Ovary (tissue), 9 donors: ENCODE results near the gene CHCHD1. TPM values are rescaled to one million over a fixed set of nuclear protein-coding genes. Genes with fewer than 3 reads are reported as not detected.
A peak's percentile ranks its signal among the peaks of the same experiment; 100 is the strongest.

Experiments used
- DNase-seq, 5 donors: peaks; one replicate each; pipeline ENCODE4 v3.0.0-alpha.2; 2019 to 2020
- H3K27ac ChIP-seq, 2 donors: fragments of 200-600 bp; one replicate each; pipeline versions ENCODE4 v1.5.1 to v1.8.0; 2019 to 2022
- H3K27me3 ChIP-seq: fragments of 200-600 bp; one replicate; pipeline ENCODE4 v1.8.0; 2022
- H3K36me3 ChIP-seq: fragments of 200-600 bp; sonication (generic); one replicate; pipeline ENCODE4 v1.5.1; 2019
- H3K4me1 ChIP-seq: one replicate; pipeline ENCODE4 v1.8.1; 2013; ENCODE audit warnings: mild to moderate bottlenecking, moderate library complexity; ENCODE audit not compliant: insufficient read depth
- H3K4me3 ChIP-seq: fragments of 200-600 bp; sonication (generic); one replicate; pipeline ENCODE4 v1.5.1; 2017
- H3K9me3 ChIP-seq, 2 donors: fragments of 200-600 bp in 1 of 2; sonication (generic) in 1 of 2; one replicate each; pipeline versions ENCODE4 v1.5.1 to v1.8.1; 2013 to 2019; ENCODE audit warnings: mild to moderate bottlenecking in 1 of 2, moderate library complexity in 1 of 2
- CTCF ChIP-seq, 3 donors: fragments of 450-650 bp in 2 of 3; fragments of 200-600 bp in 1 of 3; IDR thresholded peaks; one replicate each; pipeline versions ENCODE4 v1.5.1 to v1.8.0; 2016 to 2022; ENCODE audit warnings: antibody characterized with exemption in 3 of 3, mild to moderate bottlenecking in 1 of 3
- EP300 ChIP-seq: sonication (generic); formaldehyde crosslinking; IDR thresholded peaks from one replicate; pipeline ENCODE4 v1.6.1; 2017; ENCODE audit warnings: antibody characterized with exemption
- POLR2A ChIP-seq: fragments of 450-650 bp; IDR thresholded peaks from one replicate; pipeline ENCODE4 v1.6.1; 2017; ENCODE audit warnings: antibody characterized with exemption, mild to moderate bottlenecking, moderate library complexity
- WGBS, 3 donors: extraction: QIAGEN DNeasy Blood & Tissue Kit in 1 of 3; methylation state at CpG; one replicate each; pipeline versions ENCODE4 v1.1.5 to v1.1.7; 2013 to 2017; 5-methylcytosine and 5-hydroxymethylcytosine counted together
- intact Hi-C, 4 donors: fragments of 100-400 bp; cut with DNase I; formaldehyde crosslinking; loops; one replicate each; pipeline versions ENCODE4 v1.11.0 to v1.15.1; 2022 to 2023
- polyA plus RNA-seq, 2 donors: library from polyadenylated mRNA; stranded (reverse); fragments of 200-250 nt in 1 of 2; fragments of 350-450 nt in 1 of 2; fragmentation: Illumina TruSeq in 1 of 2; extraction: RNeasy Lipid Tissue Mini Kit (QIAGEN cat#74804) in 1 of 2; gene quantifications; one replicate each; pipeline ENCODE4 v1.2.3, GENCODE V29; 2013 to 2014
- total RNA-seq, 7 donors: library from RNA; depleted of rRNA in 2 of 7; stranded (reverse); fragments of >200 nt in 2 of 7; fragmentation: NEBNext Ultra II Directional in 3 of 7; extraction: Animal tissue kit (Norgen Biotek cat#: 25700) in 3 of 7; gene quantifications; one replicate each; pipeline versions ENCODE4 v1.1.0 to v1.2.4, GENCODE V29; 2016 to 2023
- donor health status: DM: no; HTN: no; CAD: no; lungs with moderate emphysema.
- donor health status: DM: no; HTN: no; CAD: no.
- donor health status: Bipolar disorder and iron deficiency.
- donor health status: DM: yes; HTN: yes; CAD: no.
- donor health status: DM: no; HTN: no; CAD: no.
- donor health status: DM: yes; HTN: yes; CAD: no.

Gene CHCHD1
- total and polyA plus RNA-seq, 9 donors: 12.5 to 33.4 (median 18.0) TPM

GRCh38 chr10:73807471-73807870 is 25.6 kb downstream of the CHCHD1 start:
- TF ChIP-seq EP300 (no peak), POLR2A (no peak), CTCF (IDR thresholded peaks at IDR 0.05) (no peak)
- no peak overlapping the region for H3K27ac ChIP-seq
- no peaks in the 10 kb centered on the region for H3K36me3 ChIP-seq
- intact Hi-C loops: no loop called here
- H3K4me3 ChIP-seq: no peak overlapping the region
- no peaks in the 10 kb centered on the region for H3K27me3 ChIP-seq
- no peaks in the 10 kb centered on the region for H3K4me1 ChIP-seq
- WGBS, 3 donors: 92 to 96% (median 96%) methylated on average over 14 of the region's 14 CpGs
- no peak for DNase-seq
- H3K9me3 ChIP-seq: no peaks in the 10 kb centered on the region

- H3K36me3 ChIP-seq: no peaks in the 10 kb centered on the region
Observed at GRCh38 chr10:73808021-73808815, 26.4 kb downstream of the CHCHD1 start.

GRCh38 chr10:73809061-73809818 is 27.4 kb downstream of the CHCHD1 start:
- no peak overlapping the region for H3K27ac ChIP-seq
- TF ChIP-seq EP300 (no peak), CTCF (IDR thresholded peaks at IDR 0.05) (no peak), POLR2A (no peak)
- no peaks in the 10 kb centered on the region for H3K36me3 ChIP-seq
- H3K27me3 ChIP-seq: no peaks in the 10 kb centered on the region
- no peaks in the 10 kb centered on the region for H3K4me1 ChIP-seq
- H3K4me3 ChIP-seq: no peak overlapping the region
- H3K9me3 ChIP-seq: no peaks in the 10 kb centered on the region
- intact Hi-C loops: no loop called here
- WGBS, 3 donors: 59 to 78% (median 60%) methylated on average over 5 of the region's 5 CpGs
- DNase-seq: no peak

More at GRCh38 chr10:73808021-73808815, 26.4 kb downstream of the CHCHD1 start:
- Histone ChIP-seq H3K27ac (no peak overlapping the region), H3K9me3 (no peaks in the 10 kb centered on the region), H3K27me3 (no peaks in the 10 kb centered on the region), H3K4me3 (no peak overlapping the region), H3K4me1 (no peaks in the 10 kb centered on the region)
- 88 to 92% (median 92%) methylated on average over 16 of the region's 16 CpGs for WGBS, 3 donors
- DNase-seq: no peak
- intact Hi-C loops: no loop called here
- no peak for TF ChIP-seq CTCF (IDR thresholded peaks at IDR 0.05)
- TF ChIP-seq POLR2A: no peak

GRCh38 chr10:73810358-73810734 is 28.5 kb downstream of the CHCHD1 start:
- no peak for DNase-seq
- no peaks in the 10 kb centered on the region for H3K36me3 ChIP-seq
- intact Hi-C loops: no loop called here
- H3K4me3 ChIP-seq: peak overlapping the region; percentile 90
- H3K4me1 ChIP-seq: no peaks in the 10 kb centered on the region
- H3K27me3 ChIP-seq: no peaks in the 10 kb centered on the region
- TF ChIP-seq EP300 (no peak), CTCF (IDR thresholded peaks at IDR 0.05) (no peak), POLR2A (no peak)
- peak overlapping the region in 1 of 2 donors; percentile 76 for H3K27ac ChIP-seq
- 66 to 69% (median 66%) methylated on average over 7 of the region's 7 CpGs for WGBS, 3 donors
- H3K9me3 ChIP-seq: no peaks in the 10 kb centered on the region
